IPS DF 6.9 (cell line): ENCODE results near the gene TNFRSF13B.

Experiments used
- DNase-seq: peaks from one replicate; pipeline ENCODE4 v3.0.0-alpha.2; 2013; ENCODE audit warnings: low read depth, low spot score
- H3K27ac ChIP-seq: one replicate; pipeline ENCODE4 v1.5.1; 2013; ENCODE audit warnings: low read length, control low read depth
- H3K27me3 ChIP-seq: 2 replicates; pipeline ENCODE4 v1.6.1; 2013; ENCODE audit warnings: mild to moderate bottlenecking, low read length; ENCODE audit not compliant: control insufficient read depth, insufficient read depth
- H3K36me3 ChIP-seq: 2 replicates; pipeline ENCODE4 v1.6.1; 2013; ENCODE audit warnings: low read length; ENCODE audit not compliant: control insufficient read depth, insufficient read depth
- H3K4me1 ChIP-seq: 2 replicates; pipeline ENCODE4 v1.6.1; 2013; ENCODE audit warnings: low read length; ENCODE audit not compliant: control insufficient read depth, insufficient read depth
- H3K4me3 ChIP-seq: 2 replicates; pipeline ENCODE4 v1.5.1; 2013; ENCODE audit warnings: mild to moderate bottlenecking, low read length
- H3K9me3 ChIP-seq: 2 replicates; pipeline ENCODE4 v1.6.1; 2013; ENCODE audit warnings: low read length, inconsistent platforms; ENCODE audit not compliant: control insufficient read depth, insufficient read depth
- WGBS: extraction: QIAGEN DNeasy Blood & Tissue Kit; methylation state at CpG from one replicate; pipeline ENCODE4 v1.1.7; 2013; ENCODE audit warnings: mixed read lengths, missing lambda C conversion rate; ENCODE audit not compliant: insufficient read length, insufficient coverage; 5-methylcytosine and 5-hydroxymethylcytosine counted together

TNFRSF13B gene

GRCh38 chr17:16941072-16942036 is 30.6 kb downstream of the TNFRSF13B start:
- Histone ChIP-seq H3K9me3 (no peaks in the 10 kb centered on the region), H3K36me3 (no peaks in the 10 kb centered on the region), H3K4me3 (no peak overlapping the region), H3K4me1 (no peaks in the 10 kb centered on the region; the same call in 1 of the 2 replicates), H3K27me3 (no peaks in the 10 kb centered on the region), H3K27ac (no peak overlapping the region)
- WGBS = no CpG with 5 or more reads among the region's 15 CpGs
- DNase-seq = no peak

DNA sequence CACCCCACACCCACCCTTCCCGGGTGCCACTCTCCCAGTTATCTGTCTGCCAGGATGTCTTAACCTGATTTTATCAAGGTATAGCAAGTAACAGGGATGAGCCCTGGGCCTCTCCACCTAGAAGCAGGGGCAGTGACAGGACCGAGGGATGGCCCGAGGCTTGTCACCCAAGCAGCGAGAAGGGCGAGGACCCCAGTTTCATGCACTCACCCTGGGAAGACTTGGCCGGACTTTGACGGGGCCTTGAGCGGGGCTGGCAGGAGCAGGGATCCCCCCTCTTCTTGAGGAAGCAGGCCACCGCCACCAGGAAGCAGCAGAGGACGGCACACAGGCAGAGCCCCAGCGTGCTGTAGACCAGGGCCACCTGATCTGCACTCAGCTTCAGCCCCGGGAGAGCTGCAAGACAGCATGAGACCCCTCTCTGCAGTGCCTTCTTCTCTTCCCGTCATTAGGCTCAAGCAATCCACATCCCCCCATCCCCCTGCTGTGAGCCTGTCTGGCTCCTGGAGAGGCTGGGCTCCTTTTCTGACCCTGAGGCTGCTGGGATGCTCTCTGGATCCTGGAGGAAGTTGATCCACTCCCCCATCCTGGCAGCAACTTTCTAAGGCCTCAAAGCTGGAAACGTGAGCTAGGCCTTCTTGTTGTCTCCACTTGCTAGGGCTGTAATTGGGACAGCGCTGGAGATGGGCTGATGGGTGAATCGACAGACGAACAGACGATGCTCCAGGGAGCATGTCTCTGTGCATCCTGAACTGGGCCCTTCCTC is 31.6 kb downstream of the TNFRSF13B start:
- Histone ChIP-seq H3K4me3 (no peak overlapping the region), H3K9me3 (no peaks in the 10 kb centered on the region), H3K27ac (no peak overlapping the region), H3K27me3 (no peaks in the 10 kb centered on the region), H3K4me1 (no peaks in the 10 kb centered on the region; the same call in 1 of the 2 replicates), H3K36me3 (no peaks in the 10 kb centered on the region)
- no CpG with 5 or more reads among the region's 18 CpGs for WGBS
- no peak for DNase-seq

DNA sequence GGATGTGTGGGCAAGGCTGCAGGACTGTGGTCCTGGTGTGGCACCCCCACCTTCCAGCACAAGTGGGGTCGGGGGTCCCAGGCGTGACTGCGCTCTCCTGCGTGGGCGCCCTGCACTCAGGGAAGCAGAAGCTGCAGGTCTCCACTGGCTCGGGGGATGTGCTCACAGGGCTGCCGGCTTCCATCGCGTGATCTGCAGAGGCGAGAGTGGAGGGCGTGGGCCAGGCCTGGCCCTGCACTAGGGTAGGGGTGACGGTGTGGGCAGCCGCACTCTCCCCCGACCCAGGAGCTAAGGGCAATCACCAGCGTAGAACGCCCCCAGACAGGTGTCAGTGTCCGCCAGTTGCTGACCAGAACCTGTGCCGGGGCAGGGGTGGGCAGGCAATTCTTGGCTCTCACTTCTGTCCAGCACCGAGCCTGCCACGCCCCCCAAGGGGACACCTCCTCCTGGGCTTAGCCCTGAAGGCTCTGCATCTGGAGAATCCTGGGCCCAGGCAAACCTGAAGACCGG is 32.3 kb downstream of the TNFRSF13B start:
- no peaks in the 10 kb centered on the region for H3K9me3 ChIP-seq
- H3K4me3 ChIP-seq = no peak overlapping the region
- DNase-seq = no peak
- no peaks in the 10 kb centered on the region for H3K36me3 ChIP-seq
- H3K4me1 ChIP-seq = no peaks in the 10 kb centered on the region; the same call in 1 of the 2 replicates
- no peak overlapping the region for H3K27ac ChIP-seq
- no peaks in the 10 kb centered on the region for H3K27me3 ChIP-seq
- no CpG with 5 or more reads among the region's 21 CpGs for WGBS

GRCh38 chr17:16939208-16939576 is 32.7 kb downstream of the TNFRSF13B start:
- no peaks in the 10 kb centered on the region for H3K36me3 ChIP-seq
- no peaks in the 10 kb centered on the region for H3K9me3 ChIP-seq
- H3K4me3 ChIP-seq = no peak overlapping the region
- no peak overlapping the region for H3K27ac ChIP-seq
- H3K4me1 ChIP-seq = no peaks in the 10 kb centered on the region; the same call in 1 of the 2 replicates
- no CpG with 5 or more reads among the region's 1 CpG for WGBS
- DNase-seq = no peak
- no peaks in the 10 kb centered on the region for H3K27me3 ChIP-seq

DNA sequence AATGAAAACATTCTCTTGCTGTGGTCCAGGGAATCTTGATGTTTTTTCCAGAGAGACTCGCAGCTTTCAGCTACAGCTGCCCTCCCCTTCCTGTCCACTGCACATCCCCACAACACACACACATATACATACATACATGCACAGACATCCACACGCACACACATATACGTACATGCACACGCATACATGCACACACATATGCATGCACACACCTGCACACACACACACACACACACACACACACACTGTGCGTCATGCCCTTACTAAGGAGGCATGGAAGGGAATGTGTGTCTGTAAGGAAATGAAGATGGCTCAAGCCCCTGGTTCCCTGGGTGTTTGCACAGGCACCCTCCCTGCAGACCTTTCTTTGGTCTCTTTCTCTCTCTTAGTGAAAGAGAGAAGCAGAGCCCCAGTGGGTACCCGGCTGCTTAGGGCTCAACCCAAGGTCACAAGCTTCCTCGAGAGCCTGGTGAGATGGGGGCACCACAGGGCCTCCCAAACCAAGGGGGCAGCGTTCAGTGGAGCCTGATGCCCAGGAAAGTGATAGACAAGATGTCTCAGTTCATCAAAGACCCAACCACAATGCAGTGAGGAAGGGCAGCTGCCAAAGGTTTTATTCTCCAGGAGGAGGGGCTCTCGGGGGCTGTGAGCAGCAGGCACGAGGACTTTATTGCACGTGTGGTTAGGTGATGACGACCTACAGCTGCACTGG is 33.3 kb downstream of the TNFRSF13B start:
- H3K27me3 ChIP-seq = no peaks in the 10 kb centered on the region

DNA sequence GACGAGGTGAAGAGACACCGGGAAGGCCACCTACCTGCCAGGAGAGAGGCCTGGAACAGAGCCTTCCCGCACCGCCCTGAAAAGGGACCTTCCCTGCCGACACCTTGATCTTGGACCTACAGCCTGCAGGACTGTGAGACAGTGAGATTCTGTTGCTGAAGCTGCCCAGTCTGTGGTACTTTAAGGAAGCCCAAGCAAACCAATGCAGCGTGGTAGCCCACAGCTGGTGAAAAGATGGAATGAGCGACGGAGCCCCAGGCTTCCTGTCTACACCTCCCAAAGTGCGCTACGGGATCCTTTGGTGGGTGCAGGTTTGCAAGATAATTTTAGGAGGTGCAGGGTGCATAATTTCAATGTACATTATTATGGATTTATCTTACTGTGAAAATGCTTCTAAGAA is 33.9 kb downstream of the TNFRSF13B start:
- Histone ChIP-seq H3K27ac (no peak overlapping the region), H3K4me3 (no peak overlapping the region), H3K27me3 (no peaks in the 10 kb centered on the region), H3K9me3 (no peaks in the 10 kb centered on the region), H3K36me3 (no peaks in the 10 kb centered on the region), H3K4me1 (no peaks in the 10 kb centered on the region; the same call in 1 of the 2 replicates)
- DNase-seq = no peak
- no CpG with 5 or more reads among the region's 10 CpGs for WGBS

More for the DNA sequence above, 33.3 kb downstream of the TNFRSF13B start:
- DNase-seq = no peak
- no peak overlapping the region for H3K4me3 ChIP-seq
- H3K4me1 ChIP-seq = no peaks in the 10 kb centered on the region; the same call in 1 of the 2 replicates
- H3K36me3 ChIP-seq = no peaks in the 10 kb centered on the region
- H3K9me3 ChIP-seq = no peaks in the 10 kb centered on the region
- H3K27ac ChIP-seq = no peak overlapping the region
- WGBS = no CpG with 5 or more reads among the region's 12 CpGs

DNA sequence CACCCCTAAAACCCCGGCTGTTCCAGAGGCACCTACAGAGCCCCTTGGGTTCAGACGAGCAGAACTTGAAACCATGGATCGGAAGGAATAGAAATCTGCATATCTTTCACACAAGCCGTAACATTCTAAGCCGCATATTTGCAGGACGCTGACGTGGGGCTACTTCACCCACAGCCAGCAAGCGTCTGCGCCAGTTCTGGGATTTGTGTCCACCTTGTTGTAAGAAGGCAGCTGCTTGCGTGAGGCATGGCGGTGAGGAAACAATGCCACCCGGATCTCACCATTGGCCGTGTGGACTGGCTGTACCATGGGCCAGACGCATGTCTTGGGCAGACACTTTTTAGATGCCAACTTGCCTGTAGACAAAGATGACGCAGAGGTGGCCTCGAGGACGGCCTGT is 34.5 kb downstream of the TNFRSF13B start:
- no CpG with 5 or more reads among the region's 17 CpGs for WGBS
- Histone ChIP-seq H3K4me1 (no peaks in the 10 kb centered on the region; the same call in 1 of the 2 replicates), H3K36me3 (no peaks in the 10 kb centered on the region), H3K4me3 (no peak overlapping the region), H3K27me3 (no peaks in the 10 kb centered on the region), H3K9me3 (no peaks in the 10 kb centered on the region), H3K27ac (no peak overlapping the region)
- no peak for DNase-seq

- no CpG with 5 or more reads among the region's 6 CpGs for WGBS
- Histone ChIP-seq H3K4me3 (no peak overlapping the region), H3K9me3 (no peaks in the 10 kb centered on the region), H3K27ac (no peak overlapping the region), H3K4me1 (no peaks in the 10 kb centered on the region; the same call in 1 of the 2 replicates), H3K27me3 (no peaks in the 10 kb centered on the region), H3K36me3 (no peaks in the 10 kb centered on the region)
- no peak for DNase-seq
These were observed 35.2 kb downstream of the TNFRSF13B start for GRCh38 chr17:16936536-16937310.

GRCh38 chr17:16935786-16936185 is 36.1 kb downstream of the TNFRSF13B start:
- Histone ChIP-seq H3K9me3 (no peaks in the 10 kb centered on the region), H3K27ac (no peak overlapping the region), H3K4me3 (no peak overlapping the region), H3K4me1 (no peaks in the 10 kb centered on the region; the same call in none of the 2 replicates), H3K36me3 (no peaks in the 10 kb centered on the region), H3K27me3 (no peaks in the 10 kb centered on the region)
- DNase-seq = no peak
- WGBS = no CpG with 5 or more reads among the region's 5 CpGs
